ENCODE measurements around the gene MARVELD1. TPM values are rescaled to one million over a fixed set of nuclear protein-coding genes. Genes with fewer than 3 reads are reported as not detected.

The MARVELD1 gene
- total RNA-seq, 1 donor from 2014 or later = 8.9 TPM

DNA sequence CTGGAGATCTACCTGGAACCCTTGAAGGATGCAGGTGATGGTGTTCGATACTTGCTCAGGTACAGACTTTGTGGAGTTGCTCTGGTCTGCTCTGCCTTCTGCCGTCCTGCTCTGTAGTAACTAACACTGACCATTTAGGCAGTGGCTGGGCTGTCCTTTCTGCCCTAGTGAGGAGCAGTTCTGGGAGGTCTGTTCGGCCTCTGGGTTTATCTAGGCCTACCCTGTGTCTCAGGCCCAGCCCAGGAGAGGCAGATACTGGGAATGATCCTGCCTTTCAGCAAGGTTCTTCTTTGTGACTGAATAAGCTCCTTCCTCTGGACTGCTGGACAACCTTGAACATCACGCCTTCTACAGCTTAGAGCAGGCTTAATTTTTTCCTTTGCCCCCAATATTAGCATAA lies 25.1 kb downstream of the MARVELD1 start:
- intact Hi-C loops (cut with DNase I) = no loop called here
- no peak for ATAC-seq

DNA sequence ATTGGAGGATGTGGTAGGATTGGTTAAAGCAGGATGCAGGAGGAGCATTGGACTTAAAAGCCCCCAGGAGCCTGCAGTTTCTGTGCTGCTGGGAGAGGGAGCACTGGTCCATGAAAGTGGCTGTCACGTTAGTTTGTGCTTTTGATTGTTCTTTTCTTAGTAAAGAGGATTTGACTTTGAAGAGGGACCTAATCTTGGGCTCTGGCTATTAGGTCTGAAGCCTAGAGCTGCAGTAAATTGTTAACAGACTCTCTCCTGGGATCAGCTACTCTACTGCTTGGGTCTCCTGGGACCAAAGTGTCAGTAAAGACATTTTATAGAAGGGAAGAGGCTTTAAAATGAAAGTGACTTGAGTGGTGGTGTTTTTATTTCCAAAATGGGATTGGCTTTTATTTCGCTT lies 27.1 kb downstream of the MARVELD1 start:
- DNase-seq (ENCODE audit: missing footprints) (no peak), ATAC-seq (no peak)
- intact Hi-C loops (cut with DNase I) = no loop called here

More for the DNA sequence above, 25.1 kb downstream of the MARVELD1 start:
- DNase-seq (ENCODE audit: missing footprints) = no peak

DNA sequence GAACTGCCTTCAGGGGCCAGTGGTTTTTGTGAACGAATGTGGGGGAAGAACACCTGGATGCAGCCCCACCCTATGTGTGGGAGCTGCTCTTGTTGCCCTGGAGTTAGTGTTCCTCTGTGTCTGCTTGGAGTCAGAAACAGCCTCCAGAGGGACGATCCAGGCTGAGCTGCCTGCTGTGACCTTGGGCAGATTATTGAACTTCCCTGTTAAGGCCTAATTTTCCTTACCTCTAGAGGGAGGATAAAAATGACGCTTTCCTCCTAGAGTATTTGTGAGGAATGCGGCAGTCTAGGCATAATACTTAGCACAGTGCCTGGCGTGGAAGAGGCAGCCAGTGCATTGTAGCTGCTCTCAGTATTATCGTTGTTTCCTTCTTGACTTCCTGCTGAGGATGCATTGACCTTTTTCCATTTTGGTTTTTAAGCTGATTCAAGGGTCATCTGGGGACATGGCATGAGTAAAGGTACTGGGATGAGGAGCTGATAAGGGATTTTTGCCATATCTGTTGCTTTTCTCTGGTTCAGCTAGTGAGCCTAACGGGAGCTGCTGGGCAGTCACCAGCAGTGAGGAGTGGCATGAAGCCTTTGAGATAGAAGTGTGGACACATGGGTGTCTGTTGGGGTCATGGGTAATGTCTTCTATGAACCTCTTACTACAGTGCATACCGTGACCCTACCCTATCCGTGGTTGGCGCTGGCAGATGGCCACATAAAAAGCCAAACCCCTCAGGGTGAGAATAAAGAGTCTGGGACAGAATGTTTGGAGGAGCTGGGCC lies 29.8 kb downstream of the MARVELD1 start:
- no peak for DNase-seq (ENCODE audit: missing footprints)
- no peak for ATAC-seq
- intact Hi-C loops (cut with DNase I) = no loop called here

DNA sequence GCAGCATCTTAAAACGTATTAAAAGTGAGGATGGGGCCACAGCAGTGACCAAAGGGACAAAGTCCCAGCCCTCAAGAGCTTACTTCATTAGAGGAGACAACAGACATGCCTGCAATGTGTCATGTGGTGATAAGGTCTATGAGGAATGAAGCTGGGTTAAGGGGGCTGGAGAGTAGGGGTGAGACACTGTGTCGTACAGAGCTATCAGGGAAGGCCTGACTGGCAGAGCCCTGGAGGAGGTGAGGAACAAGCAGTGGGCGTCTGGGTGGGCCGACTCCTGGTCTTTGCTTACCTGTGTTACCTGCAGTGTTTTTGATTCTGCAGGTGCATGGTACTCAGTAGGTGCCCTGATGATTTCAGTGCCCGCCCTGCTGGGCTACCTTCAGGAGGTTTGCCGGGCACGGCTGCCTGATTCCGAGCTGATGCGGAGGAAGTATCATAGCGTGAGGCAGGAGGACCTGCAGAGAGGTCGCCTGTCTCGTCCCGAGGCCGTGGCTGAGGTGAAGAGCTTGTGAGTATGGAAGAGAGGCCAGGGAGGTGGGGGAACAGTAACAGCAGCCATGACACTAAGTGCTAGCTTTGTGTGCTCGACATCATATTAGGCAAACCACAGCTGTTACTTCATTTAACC lies 31.0 kb downstream of the MARVELD1 start:
- no peak for ATAC-seq
- DNase-seq (ENCODE audit: missing footprints) = no peak
- intact Hi-C loops (cut with DNase I) = no loop called here

DNA sequence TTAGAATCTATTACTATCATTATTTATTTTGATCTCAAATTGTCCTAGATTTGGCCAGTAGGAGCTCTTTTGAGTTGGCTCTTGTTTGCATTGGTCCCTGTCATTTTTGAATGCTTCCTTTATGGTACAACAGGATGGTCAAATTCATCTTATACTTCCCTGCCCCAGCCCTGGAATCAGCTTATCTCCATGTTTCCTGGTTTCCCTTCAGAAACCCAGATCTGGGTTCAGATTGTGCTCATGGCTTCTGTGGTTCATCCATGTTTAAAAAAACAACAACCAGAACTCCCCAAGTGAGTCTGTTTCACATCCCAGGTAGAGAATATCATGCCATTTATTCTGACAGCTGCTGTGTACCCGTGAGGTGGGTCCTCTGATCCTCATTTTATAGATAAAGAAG lies 34.0 kb downstream of the MARVELD1 start:
- no peak for ATAC-seq
- intact Hi-C loops (cut with DNase I) = no loop called here
- no peak for DNase-seq (ENCODE audit: missing footprints)

DNA sequence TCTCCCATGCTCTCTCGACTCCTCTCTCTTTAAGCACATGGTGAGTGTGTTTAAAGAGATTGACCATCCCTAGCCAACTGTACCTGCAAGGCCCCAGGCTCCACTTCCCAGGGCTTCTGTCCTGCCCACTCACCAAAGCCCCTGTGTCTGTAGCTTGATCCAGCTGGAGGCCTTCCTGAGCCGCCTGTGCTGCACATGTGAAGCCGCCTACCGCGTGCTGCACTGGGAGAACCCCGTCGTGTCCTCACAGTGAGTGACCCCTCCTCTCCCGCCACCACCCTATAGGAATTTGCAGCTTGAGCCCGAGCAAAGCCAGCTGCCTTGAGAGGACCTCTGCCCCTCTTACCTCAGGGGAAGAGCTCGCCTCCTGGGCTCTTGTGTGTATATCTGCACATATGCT lies 34.6 kb downstream of the MARVELD1 start:
- DNase-seq (ENCODE audit: missing footprints) (peak; percentile 15), ATAC-seq (no peak)
- intact Hi-C loops (cut with DNase I) = no loop called here

DNA sequence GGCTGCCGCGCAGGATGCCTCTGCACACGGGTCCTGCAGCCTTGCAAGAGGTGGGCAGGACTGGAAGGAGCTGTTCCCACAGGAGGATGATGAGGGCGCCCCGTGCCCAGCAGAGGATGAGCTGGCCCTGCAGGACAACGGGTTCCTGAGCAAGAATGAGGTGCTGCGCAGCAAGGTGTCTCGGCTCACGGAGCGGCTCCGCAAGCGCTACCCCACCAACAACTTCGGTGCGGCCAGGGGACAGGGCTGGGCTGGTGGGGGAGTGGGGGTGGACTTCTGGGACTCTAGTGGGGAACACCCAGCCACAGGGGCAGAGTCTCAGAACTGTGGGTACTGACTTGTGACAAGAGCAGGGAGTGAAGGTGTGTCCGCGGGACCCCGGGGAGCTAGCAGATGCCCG lies 39.4 kb downstream of the MARVELD1 start:
- intact Hi-C loops (cut with DNase I) = no loop called here
- DNase-seq (ENCODE audit: missing footprints) (no peak), ATAC-seq (no peak)

DNA sequence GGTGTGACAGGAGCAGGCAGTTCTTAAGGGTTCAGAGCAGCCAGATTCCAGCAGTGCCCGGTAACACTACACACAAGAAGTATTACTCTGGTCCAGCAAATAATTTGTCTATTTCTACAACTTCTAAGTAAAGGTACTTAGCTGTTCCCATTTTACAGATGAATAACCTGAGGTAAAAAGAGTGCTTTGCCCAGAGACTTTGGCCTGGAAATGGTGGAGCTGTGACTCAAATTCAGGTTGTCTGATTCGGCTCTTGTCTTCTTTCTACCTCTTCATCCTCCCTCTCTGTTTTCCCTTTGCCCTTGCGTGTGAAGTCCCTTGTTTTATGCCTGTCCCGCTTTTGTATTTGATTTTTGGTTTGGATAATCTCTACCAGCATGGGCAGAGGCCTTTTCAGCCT lies 41.2 kb downstream of the MARVELD1 start:
- intact Hi-C loops (cut with DNase I) = no loop called here
- ATAC-seq (no peak), DNase-seq (ENCODE audit: missing footprints) (no peak)

DNA sequence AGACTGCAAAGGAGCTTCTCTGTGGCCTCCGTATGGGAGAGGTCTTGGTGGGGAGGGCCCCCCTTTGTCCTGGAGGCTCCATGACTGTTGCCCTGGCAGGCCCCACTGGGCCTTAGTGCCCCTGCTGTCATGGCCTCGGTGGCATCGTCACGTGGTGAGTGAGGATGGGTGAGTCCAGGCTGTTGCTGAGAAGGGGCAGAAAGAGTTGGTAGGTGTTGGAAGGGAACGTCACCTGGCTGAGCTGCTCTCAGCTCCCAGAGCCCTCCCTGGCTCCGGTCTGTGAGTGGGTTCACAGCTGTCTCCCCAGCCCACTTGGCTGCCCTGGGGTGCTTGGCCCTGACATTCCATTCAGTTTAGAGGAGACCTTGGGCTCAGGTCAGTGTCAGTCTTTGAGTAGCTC lies 42.2 kb downstream of the MARVELD1 start:
- no peak for ATAC-seq
- DNase-seq (ENCODE audit: missing footprints) = peak; percentile 51
- intact Hi-C loops (cut with DNase I) = no loop called here

DNA sequence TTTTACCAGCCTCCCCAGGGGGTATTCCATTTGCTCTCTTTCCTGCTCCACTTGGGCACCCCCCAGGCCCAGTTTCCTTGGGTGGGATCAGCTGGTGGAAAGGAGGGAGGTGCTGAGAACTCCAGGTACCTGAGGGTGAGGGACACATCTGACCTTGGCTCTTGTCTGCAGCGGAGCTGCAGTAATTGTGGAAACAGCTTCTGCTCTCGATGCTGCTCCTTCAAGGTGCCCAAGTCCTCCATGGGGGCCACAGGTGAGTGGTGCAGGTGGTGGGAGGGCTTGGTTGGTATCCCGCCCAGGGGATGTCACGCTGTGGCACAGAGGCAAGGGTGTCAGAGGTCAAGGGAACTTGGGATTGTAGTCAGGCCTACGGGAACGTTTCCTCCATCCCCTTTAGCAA lies 43.9 kb downstream of the MARVELD1 start:
- ATAC-seq (no peak), DNase-seq (ENCODE audit: missing footprints) (peak; percentile 18)
- intact Hi-C loops (cut with DNase I) = no loop called here

DNA sequence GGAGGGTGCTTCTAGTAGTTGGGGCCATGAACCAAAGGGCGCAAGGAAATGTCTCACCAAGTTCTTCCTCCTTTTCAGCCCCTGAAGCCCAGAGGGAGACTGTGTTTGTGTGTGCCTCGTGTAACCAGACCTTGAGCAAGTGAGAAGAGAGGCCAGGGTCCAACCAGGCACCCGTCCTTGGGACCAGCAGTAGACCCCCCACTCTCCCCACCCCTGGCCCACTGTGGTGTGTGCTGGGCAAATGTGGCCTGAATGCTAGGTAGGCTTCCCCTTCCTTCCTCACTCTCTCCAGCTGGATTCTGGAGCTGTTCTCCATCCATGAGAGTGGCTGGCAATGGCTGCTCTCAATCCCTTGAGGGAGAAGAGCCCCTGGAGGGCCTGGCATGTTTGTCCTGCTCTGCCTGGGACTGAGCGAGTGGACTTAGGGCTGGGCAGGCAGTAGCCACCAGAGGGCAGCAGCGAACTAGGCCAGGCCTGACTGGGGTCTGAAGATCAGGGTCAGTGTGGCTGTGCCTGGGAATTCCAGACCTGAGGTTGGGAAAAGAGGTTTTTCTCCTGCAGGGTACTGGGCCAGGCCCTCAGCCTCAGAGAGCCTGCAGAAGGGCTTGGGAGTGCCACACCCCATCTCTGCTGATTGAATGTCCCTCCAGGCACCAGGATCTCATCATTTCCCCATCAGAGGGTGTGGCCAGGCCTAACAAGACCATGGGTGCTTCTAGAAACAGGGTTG lies 45.8 kb downstream of the MARVELD1 start:
- intact Hi-C loops (cut with DNase I) = loop anchor here (1.0 kb wide), 1 partner anchor 110 kb away; no protein-coding TSS in a partner anchor
- ATAC-seq (peak; percentile 72), DNase-seq (ENCODE audit: missing footprints) (peak; percentile 77)

DNA sequence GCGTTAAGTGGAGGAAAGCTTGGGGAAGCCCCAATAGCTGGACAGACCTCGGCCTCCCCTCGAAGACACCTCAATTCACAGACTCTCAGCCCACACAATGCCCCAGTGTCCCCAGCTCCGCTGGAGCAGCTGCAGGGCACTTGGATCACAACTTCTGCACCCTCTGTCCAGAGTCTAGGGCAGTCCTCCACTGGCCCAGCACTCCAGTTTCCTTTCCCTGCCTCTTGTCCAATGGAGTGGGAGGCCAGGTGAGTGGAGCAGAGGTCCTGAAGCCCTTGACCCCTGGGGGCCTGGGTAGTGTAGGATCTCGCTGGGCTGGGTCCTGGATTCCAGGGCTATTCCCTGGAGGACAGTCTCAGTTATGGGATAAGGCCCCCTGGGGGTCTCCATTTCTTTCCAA lies 46.4 kb downstream of the MARVELD1 start:
- DNase-seq (ENCODE audit: missing footprints) (peak; percentile 13), ATAC-seq (no peak)
- intact Hi-C loops (cut with DNase I) = loop anchor here (1.0 to 10.0 kb wide), 2 partner anchors 109 to 285 kb away; no protein-coding TSS in a partner anchor

DNA sequence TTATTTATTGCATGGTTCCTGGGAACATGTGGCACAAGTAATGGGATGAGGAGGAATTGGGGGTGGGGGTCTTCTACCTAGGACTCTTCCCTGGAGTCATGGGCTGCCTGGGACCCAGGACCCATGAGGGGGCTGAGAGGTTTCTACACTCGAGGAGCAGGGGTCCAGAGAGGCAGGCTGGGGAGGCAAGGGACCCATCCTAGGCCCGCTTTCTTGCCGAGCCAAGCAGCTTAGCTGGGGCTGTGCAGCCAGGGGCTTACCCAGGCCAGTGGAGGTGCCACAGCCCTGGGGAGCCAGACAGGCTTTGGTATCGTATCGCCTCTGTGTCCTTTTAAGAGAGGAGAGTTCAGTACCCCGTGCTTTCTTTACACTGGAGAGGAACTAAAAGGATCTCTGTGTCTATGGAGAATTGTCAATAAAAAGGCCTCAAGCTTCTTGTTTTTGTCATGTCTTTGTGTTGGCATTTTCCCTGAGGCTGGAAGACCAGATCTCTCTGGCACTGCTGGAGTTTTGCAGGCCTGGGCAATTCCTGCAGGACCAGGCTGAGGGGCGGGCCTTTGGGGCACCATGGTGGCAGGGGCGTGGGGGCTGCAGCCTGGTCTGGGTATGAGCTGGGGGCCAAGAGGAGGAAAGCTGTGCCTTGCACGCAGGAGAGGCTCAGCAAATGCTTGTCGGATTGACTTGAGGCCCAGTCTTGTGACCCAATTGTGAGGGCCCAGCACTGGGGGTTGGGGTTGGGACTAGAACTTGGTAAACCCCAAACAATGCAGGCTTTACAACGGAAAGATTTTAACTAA lies 47.1 kb downstream of the MARVELD1 start:
- no peak for ATAC-seq
- intact Hi-C loops (cut with DNase I) = loop anchor here (10.0 kb wide), 1 partner anchor 284 kb away; no protein-coding TSS in a partner anchor
- peak; percentile 65 for DNase-seq (ENCODE audit: missing footprints)

DNA sequence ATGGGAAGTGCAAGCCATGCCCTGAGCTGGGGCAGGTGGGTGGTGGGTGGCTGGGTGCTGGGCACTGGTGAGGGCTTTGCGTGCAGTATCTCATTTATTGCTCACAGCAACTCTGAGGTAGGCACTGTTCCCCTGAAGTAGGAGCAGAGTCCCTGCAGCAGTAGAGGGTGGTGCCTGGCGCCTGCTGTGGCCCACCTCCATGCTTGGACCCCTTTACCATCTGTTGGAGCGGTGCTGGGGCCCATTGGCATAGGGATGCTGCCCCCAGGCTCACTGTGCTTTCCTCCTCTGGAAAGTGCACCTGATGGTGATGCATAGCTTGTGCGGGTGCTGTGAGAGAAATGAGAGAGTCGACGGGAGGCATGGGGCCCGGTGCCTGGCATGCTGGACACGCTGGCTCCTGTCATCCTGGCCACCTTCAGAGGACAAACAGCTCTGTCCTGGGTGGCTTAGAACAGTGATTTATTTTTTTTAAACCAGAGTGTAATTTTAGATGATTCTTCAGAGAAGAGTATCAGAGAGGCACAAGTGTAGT lies 47.9 kb downstream of the MARVELD1 start:
- DNase-seq (ENCODE audit: missing footprints) (peak; percentile 34), ATAC-seq (no peak)
- intact Hi-C loops (cut with DNase I) = loop anchor here (10.0 kb wide), 1 partner anchor 283 kb away; no protein-coding TSS in a partner anchor

DNA sequence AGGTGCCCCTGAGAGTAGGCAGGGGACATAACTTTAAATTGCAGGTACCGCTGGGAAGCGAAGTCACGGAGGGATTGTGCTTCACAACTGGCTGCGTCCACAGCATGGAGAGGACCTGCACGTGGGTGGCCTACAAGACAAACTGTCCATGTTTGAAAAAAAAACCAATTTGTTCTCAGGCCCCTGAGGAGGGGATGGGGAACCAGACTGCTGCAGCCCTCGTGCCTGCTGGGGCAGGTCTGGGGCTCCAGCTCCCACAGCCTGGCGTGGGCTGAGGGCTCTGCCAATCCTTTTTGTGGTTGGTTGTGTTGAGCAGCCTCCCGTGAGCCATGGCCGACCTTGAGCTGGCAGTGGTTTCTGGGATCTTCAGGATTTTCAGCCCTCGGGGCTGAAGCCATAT lies 48.5 kb downstream of the MARVELD1 start:
- intact Hi-C loops (cut with DNase I) = loop anchor here (10.0 kb wide), 1 partner anchor 283 kb away; no protein-coding TSS in a partner anchor
- no peak for ATAC-seq
- peak; percentile 40 for DNase-seq (ENCODE audit: missing footprints)

DNA sequence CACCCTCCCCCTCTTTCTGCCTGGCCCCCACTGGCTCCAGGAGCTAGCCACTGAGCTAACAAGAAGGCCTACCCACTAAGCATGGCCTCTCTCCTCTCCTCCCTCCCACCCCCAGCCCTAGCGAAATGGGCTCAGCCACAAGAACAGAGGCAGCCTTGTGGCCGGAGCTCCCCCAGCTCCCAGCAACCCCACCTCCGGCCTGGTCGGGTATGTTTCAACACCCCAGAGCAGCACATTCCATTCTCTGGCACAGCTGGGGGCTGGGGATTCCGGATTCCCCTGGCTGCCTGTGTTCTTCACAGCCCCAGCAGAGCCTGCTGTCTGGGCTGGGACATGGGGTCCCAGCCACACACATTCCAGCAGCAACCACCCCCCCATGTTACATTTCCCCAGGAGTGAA lies 49.3 kb downstream of the MARVELD1 start:
- DNase-seq (ENCODE audit: missing footprints) (peak; percentile 64), ATAC-seq (peak; percentile 58)
- intact Hi-C loops (cut with DNase I) = loop anchor here (10.0 kb wide), 1 partner anchor 282 kb away; no protein-coding TSS in a partner anchor

DNA sequence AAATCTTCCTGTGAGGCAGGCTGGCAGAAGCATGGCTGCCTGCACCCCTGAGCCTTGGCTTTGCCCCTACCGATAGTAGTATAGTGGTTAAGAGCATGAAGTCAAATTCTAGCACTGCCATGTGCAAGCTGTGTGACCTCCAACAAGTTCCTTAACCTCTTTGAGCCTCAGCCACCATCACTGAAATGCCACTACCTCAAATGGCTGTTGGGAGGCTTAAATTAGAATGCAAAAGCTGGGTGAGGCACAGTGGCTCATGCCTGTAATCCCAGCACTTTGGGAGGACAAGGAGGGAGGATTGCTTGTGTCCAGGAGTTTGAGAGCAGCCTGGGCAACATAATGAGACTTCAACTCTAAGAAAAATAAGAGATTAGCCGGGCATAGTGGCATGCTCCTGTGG lies 49.9 kb downstream of the MARVELD1 start:
- intact Hi-C loops (cut with DNase I) = loop anchor here (10.0 kb wide), 1 partner anchor 281 kb away; no protein-coding TSS in a partner anchor
- no peak for ATAC-seq

DNA sequence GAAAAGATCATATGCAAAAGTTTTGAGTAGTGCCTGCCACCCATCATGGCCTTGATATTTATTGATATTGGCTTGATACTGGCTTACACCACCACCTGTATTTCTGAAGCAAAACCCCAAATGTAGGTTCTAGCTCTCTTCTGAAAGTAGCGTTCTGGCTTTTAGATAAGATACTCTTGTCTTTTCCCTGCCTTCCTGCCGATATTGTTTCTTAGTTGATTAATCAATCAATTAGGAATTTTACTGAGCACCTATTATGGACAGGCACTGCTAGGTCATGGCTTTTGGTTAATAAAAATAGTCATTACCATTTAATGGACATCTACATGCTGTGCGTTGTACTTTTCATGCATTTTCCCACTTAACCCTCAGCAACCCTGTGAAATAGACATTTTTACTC lies 50.4 kb downstream of the MARVELD1 start:
- intact Hi-C loops (cut with DNase I) = loop anchor here (10.0 kb wide), 1 partner anchor 281 kb away; no protein-coding TSS in a partner anchor

More for the DNA sequence above, 49.9 kb downstream of the MARVELD1 start:
- DNase-seq (ENCODE audit: missing footprints) = peak; percentile 25

More for the DNA sequence above, 50.4 kb downstream of the MARVELD1 start:
- DNase-seq (ENCODE audit: missing footprints) = no peak
- no peak for ATAC-seq

All from Right ventricle myocardium inferior (tissue), 1 donor.